B cell (primary cell): ENCODE data around the gene MYL6. TPM values are rescaled to one million over a fixed set of nuclear protein-coding genes. Genes with fewer than 3 reads are reported as not detected.

ENCODE experiments used
- ATAC-seq: fragments of 200-7000 bp; cut with Tn5 transposase; one replicate; pipeline ENCODE4 v1.10.0; 2021; ENCODE audit warnings: low read depth, mild to moderate bottlenecking, moderate number of reproducible peaks, moderate library complexity
- CTCF ChIA-PET: fragments of 350-600 bp; sonication (Branson Sonifier 250); formaldehyde crosslinking; loops from one replicate; lab custom pipeline; 2021; ENCODE audit warnings: antibody characterized with exemption, inconsistent platforms; lab: Charles Lee
- POLR2A ChIA-PET: fragments of 350-600 bp; sonication (Branson Sonifier 250); formaldehyde crosslinking; loops from one replicate; lab custom pipeline; 2021; ENCODE audit warnings: antibody characterized with exemption; lab: Charles Lee
- DNase-seq: peaks from one replicate; pipeline ENCODE4 v3.0.0; 2013
- H2AFZ ChIP-seq: 2 replicates; pipeline ENCODE4 v1.6.1; 2012; ENCODE audit warnings: mild to moderate bottlenecking, low read depth, low read length; ENCODE audit not compliant: insufficient read depth, poor library complexity, severe bottlenecking
- H3K27ac ChIP-seq, 2 donors: 1 replicate in 1 of 2; 2 replicates in 1 of 2; pipeline ENCODE4 v1.5.1; 2012 to 2013; ENCODE audit warnings: low read length in 2 of 2, mild to moderate bottlenecking in 2 of 2, moderate library complexity in 1 of 2
- H3K27me3 ChIP-seq, 4 experiments: fragments of 200-600 bp in 1 of 4; sonication (generic) in 1 of 4; replicated peaks in 1 of 4; 1 replicate in 2 of 4; 2 replicates in 2 of 4; pipeline versions ENCODE4 v1.6.1 to v1.7.0; 2013 to 2016; ENCODE audit warnings: low read length in 3 of 4, mild to moderate bottlenecking in 2 of 4, mixed read lengths in 1 of 4, moderate library complexity in 1 of 4; ENCODE audit not compliant: insufficient read depth in 4 of 4, control insufficient read depth in 3 of 4; ENCODE audit errors: control extremely low read depth in 1 of 4
- H3K36me3 ChIP-seq, 2 experiments: replicated peaks in 1 of 2; 1 replicate in 1 of 2; 2 replicates in 1 of 2; pipeline versions ENCODE4 v1.6.1 to v1.7.1; 2013; ENCODE audit warnings: low read length in 1 of 2; ENCODE audit not compliant: insufficient read depth in 2 of 2, control insufficient read depth in 1 of 2; ENCODE audit errors: control extremely low read depth in 1 of 2, extremely low read depth in 1 of 2
- H3K4me1 ChIP-seq, 2 donors: fragments of 200-600 bp in 1 of 2; sonication (generic) in 1 of 2; 1 replicate in 1 of 2; 2 replicates in 1 of 2; pipeline versions ENCODE4 v1.5.1 to v1.6.1; 2013 to 2017; ENCODE audit warnings: low read length in 2 of 2; ENCODE audit not compliant: control insufficient read depth in 2 of 2, insufficient read depth in 2 of 2
- H3K4me2 ChIP-seq: replicated peaks from 2 replicates; pipeline ENCODE3; 2012; ENCODE audit warnings: mild to moderate bottlenecking, low read depth, low read length; ENCODE audit not compliant: poor library complexity, severe bottlenecking
- H3K4me3 ChIP-seq, 5 experiments: fragments of 200-600 bp in 1 of 5; sonication (generic) in 1 of 5; 1 replicate in 3 of 5; 2 replicates in 2 of 5; pipeline versions ENCODE4 v1.5.1 to v1.7.0; 2011 to 2016; ENCODE audit warnings: low read length in 4 of 5, mild to moderate bottlenecking in 4 of 5, low read depth in 2 of 5, control low read depth in 1 of 5, moderate library complexity in 1 of 5; ENCODE audit not compliant: insufficient read depth in 1 of 5; ENCODE audit errors: control extremely low read depth in 1 of 5, extremely low read depth in 1 of 5
- H3K79me2 ChIP-seq: fragments of 200-600 bp; sonication (generic); one replicate; pipeline ENCODE4 v1.6.0; 2016; ENCODE audit warnings: low read length; ENCODE audit not compliant: control insufficient read depth, insufficient read depth
- H3K9ac ChIP-seq: fragments of 200-600 bp; sonication (generic); 2 replicates; pipeline ENCODE4 v1.6.1; 2017; ENCODE audit warnings: mild to moderate bottlenecking, low read length, moderate library complexity
- H3K9me3 ChIP-seq, 3 donors: one replicate each; pipeline versions ENCODE4 v1.6.1 to v1.7.1; 2013; ENCODE audit warnings: low read length in 2 of 3; ENCODE audit not compliant: control insufficient read depth in 2 of 3, insufficient read depth in 1 of 3; ENCODE audit errors: control extremely low read depth in 1 of 3
- H4K20me1 ChIP-seq: 2 replicates; pipeline ENCODE4 v1.6.0; 2012; ENCODE audit warnings: mild to moderate bottlenecking, low read length; ENCODE audit not compliant: insufficient read depth, control insufficient read depth, poor library complexity, severe bottlenecking
- H3K27ac Mint-ChIP-seq: one replicate; pipeline ENCODE4 v1.8.0; 2021; ENCODE audit warnings: mixed read lengths
- H3K27me3 Mint-ChIP-seq: one replicate; pipeline ENCODE4 v1.8.0; 2021; ENCODE audit warnings: mixed read lengths
- H3K4me1 Mint-ChIP-seq: one replicate; pipeline ENCODE4 v1.8.0; 2021; ENCODE audit warnings: mixed read lengths
- H3K4me3 Mint-ChIP-seq: one replicate; pipeline ENCODE4 v1.8.0; 2021; ENCODE audit warnings: mixed read lengths
- H3K9me3 Mint-ChIP-seq: one replicate; pipeline ENCODE4 v1.8.0; 2022; ENCODE audit warnings: mixed read lengths; ENCODE audit not compliant: insufficient read depth
- CTCF ChIP-seq: fragments of 200-600 bp; IDR thresholded peaks from one replicate; pipeline ENCODE4 v1.8.0; 2022; ENCODE audit warnings: antibody characterized with exemption, mild to moderate bottlenecking
- EZH2 ChIP-seq: IDR thresholded peaks from 2 replicates; pipeline ENCODE4 v1.6.1; 2012; ENCODE audit warnings: borderline replicate concordance, low read depth, mild to moderate bottlenecking, moderate library complexity, low read length; ENCODE audit not compliant: insufficient read depth, poor library complexity, severe bottlenecking
- WGBS: methylation state at CpG from one replicate; pipeline ENCODE4 v1.1.5; 2013; ENCODE audit warnings: missing lambda C conversion rate; ENCODE audit not compliant: insufficient coverage; 5-methylcytosine and 5-hydroxymethylcytosine counted together
- intact Hi-C: fragments of 100-400 bp; cut with micrococcal nuclease; formaldehyde crosslinking; loops from one replicate; pipeline ENCODE4 v1.10.0; 2022
- polyA plus RNA-seq: library from polyadenylated mRNA; depleted of rRNA; stranded (reverse); fragments of >200 nt; gene quantifications from 2 replicates; pipeline ENCODE4 v1.2.3, GENCODE V29; 2012
- total RNA-seq, 2 donors: library from RNA; stranded (reverse); fragments of 120-200 nt in 1 of 2; gene quantifications; 1 replicate in 1 of 2; 2 replicates in 1 of 2; pipeline versions ENCODE4 v1.2.3 to v1.2.4, GENCODE V29; 2013 to 2022

Gene MYL6
- total and polyA plus RNA-seq, 2 donors (not counting 1 experiment from before 2014, with no cell fraction given), result 675 to 711 TPM

DNA sequence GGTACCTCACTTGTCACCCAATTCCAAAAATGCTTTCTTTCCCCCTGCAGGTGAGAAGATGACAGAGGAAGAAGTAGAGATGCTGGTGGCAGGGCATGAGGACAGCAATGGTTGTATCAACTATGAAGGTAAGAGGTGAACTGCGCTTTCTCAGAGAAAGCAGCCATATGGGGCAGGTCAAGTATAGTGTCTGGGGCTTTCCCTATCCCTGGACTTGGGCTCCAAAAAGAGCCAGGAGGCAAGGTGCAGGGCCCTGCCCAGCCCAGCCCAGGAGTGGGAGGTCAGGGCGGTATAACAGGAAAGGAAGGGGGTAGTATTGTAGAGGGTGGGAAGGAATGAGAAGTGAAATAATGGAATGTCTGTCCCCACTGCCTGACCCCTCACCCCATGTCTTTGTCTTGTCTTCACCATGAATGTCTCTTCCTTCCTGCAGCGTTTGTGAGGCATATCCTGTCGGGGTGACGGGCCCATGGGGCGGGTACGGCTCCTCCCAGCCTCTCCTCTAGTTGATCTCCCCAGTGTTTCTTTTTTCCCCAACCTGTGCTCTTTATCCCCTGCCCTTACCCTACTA, 2.1 kb downstream of the MYL6 start:
- ChIA-PET POLR2A (interaction anchor here (1.0 to 4.1 kb wide), 3 partner anchors 29 to 33 kb away, joined by 4 to 44 read pairs (median 4); partner anchors contain the start of genes ESYT1 and SMARCC2), CTCF (interaction anchor here (0.8 to 3.4 kb wide), 8 partner anchors 28 to 234 kb away, joined by 3 to 24 read pairs (median 6); partner anchors contain the start of genes ANKRD52, ESYT1, SMARCC2 and ZC3H10)
- peak overlapping the region; percentile 96 for H3K4me3 Mint-ChIP-seq
- intact Hi-C loops, result no loop called here
- DNase-seq (no peak), ATAC-seq (no peak)
- H3K4me2 ChIP-seq, result peak overlapping the region; percentile 83
- H3K9ac ChIP-seq, result peak overlapping the region; percentile 89
- peaks cover 20 to 38% of the 10 kb centered on the region in 2 donors for H3K4me1 ChIP-seq
- peak overlapping the region; percentile 88 to 97 for H3K27ac ChIP-seq
- H3K4me1 Mint-ChIP-seq, result peaks cover 41% of the 10 kb centered on the region
- no peaks in the 10 kb centered on the region for H3K9me3 Mint-ChIP-seq
- H2AFZ ChIP-seq, result no peak overlapping the region
- WGBS, result 83% methylated on average over 2 of the region's 7 CpGs
- peak overlapping the region in 2 of 5 experiments; percentile 80 to 96 for H3K4me3 ChIP-seq
- H3K9me3 ChIP-seq, result no peaks in the 10 kb centered on the region
- H3K36me3 ChIP-seq, result peaks cover 2 to 59% of the 10 kb centered on the region in 2 experiments
- H3K27me3 Mint-ChIP-seq, result no peaks in the 10 kb centered on the region
- H3K27ac Mint-ChIP-seq, result peak overlapping the region; percentile 97
- H3K27me3 ChIP-seq, result no peaks in the 10 kb centered on the region
- H3K79me2 ChIP-seq, result peaks cover 51% of the 10 kb centered on the region
- TF ChIP-seq EZH2, result no peak
- no peak for TF ChIP-seq CTCF
- peaks cover 14% of the 10 kb centered on the region for H4K20me1 ChIP-seq
